Thoracic aorta (tissue), 2 donors: ENCODE measurements around the gene PARP6. TPM values are rescaled to one million over a fixed set of nuclear protein-coding genes. Genes with fewer than 3 reads are reported as not detected.

Experiments used
- ATAC-seq: fragments of 150-250 bp; one replicate; pipeline ENCODE4 v1.8.0; 2017; ENCODE audit warnings: low read depth; ENCODE audit not compliant: insufficient number of reproducible peaks, low FRiP score
- DNase-seq: peaks from one replicate; pipeline ENCODE4 v3.0.0-alpha.2; 2020; ENCODE audit warnings: low spot score
- H3K27ac ChIP-seq, 2 donors: fragments of 200-600 bp; sonication (generic); 1 replicate in 1 of 2; 2 replicates in 1 of 2; pipeline ENCODE4 v1.5.1; 2016; ENCODE audit warnings: mild to moderate bottlenecking in 2 of 2, moderate library complexity in 2 of 2
- H3K27me3 ChIP-seq: fragments of 200-600 bp; sonication (generic); replicated peaks from 2 replicates; pipeline ENCODE4 v1.6.0; 2016; ENCODE audit warnings: mild to moderate bottlenecking; ENCODE audit not compliant: insufficient read depth
- H3K36me3 ChIP-seq: fragments of 200-600 bp; sonication (generic); one replicate; pipeline ENCODE4 v1.5.1; 2016
- H3K4me1 ChIP-seq, 2 donors: fragments of 200-600 bp; sonication (generic); 1 replicate in 1 of 2; 2 replicates in 1 of 2; pipeline versions ENCODE4 v1.5.1 to v1.6.0; 2016; ENCODE audit warnings: low read depth in 2 of 2, mild to moderate bottlenecking in 1 of 2; ENCODE audit not compliant: control insufficient read depth in 1 of 2
- H3K4me3 ChIP-seq: fragments of 200-600 bp; sonication (generic); 2 replicates; pipeline ENCODE4 v1.5.1; 2016; ENCODE audit warnings: mild to moderate bottlenecking
- H3K9me3 ChIP-seq: fragments of 200-600 bp; sonication (generic); 2 replicates; pipeline ENCODE4 v1.5.1; 2016
- CTCF ChIP-seq: fragments of 200-600 bp; sonication (generic); IDR thresholded peaks from one replicate; pipeline ENCODE4 v1.5.1; 2019; ENCODE audit warnings: antibody characterized with exemption
- total RNA-seq, 2 donors: library from RNA; depleted of rRNA; stranded (reverse); fragments of >200 nt; gene quantifications; one replicate each; pipeline versions ENCODE4 v1.1.0 to v1.2.3, GENCODE V29; 2016

PARP6 gene
- total RNA-seq, 2 donors from 2014 or later = 44.0 to 49.9 TPM

DNA sequence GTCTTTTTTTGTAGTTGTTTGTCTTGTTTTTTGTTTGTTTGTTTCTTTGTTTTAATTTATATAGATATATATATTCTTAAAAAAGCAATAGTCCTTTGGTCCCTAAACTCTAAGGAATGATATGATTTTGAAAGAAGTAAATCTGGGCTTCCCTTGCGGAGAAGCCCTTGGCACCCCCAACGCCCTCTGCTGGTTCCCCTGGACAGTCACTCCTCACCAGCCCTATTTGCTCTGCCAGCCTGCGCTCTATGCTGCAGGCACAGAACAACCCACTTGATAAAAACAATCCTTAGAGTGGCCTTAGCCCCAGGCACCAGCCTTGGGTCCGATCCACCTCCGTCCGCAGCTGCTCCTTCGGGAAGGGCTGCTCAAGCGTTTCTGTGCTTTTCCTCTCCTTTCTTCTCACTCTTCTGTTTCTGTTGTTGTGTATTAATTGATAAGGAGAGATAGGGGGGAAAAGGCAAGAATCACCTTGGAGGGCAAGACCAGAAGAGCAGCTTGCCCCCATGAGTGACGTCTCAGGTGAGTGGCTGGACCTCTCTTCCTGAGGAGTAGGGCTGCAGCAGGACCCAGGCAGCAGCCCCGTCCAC is 13.7 kb upstream of the PARP6 start:
- no peak for ATAC-seq
- Histone ChIP-seq H3K27me3 (no peaks in the 10 kb centered on the region), H3K4me3 (no peak overlapping the region), H3K4me1 (no peaks in the 10 kb centered on the region), H3K9me3 (no peaks in the 10 kb centered on the region), H3K27ac (no peak overlapping the region), H3K36me3 (no peaks in the 10 kb centered on the region)
- DNase-seq = no peak
- peak; percentile 39 for TF ChIP-seq CTCF

- H3K9me3 ChIP-seq = no peaks in the 10 kb centered on the region
- TF ChIP-seq CTCF = no peak
- no peak overlapping the region for H3K4me3 ChIP-seq
- no peaks in the 10 kb centered on the region for H3K36me3 ChIP-seq
- no peaks in the 10 kb centered on the region for H3K4me1 ChIP-seq
- no peak overlapping the region for H3K27ac ChIP-seq
- no peaks in the 10 kb centered on the region for H3K27me3 ChIP-seq
- ATAC-seq = no peak
- DNase-seq = no peak
These were observed 13.0 kb upstream of the PARP6 start for GRCh38 chr15:72285402-72285801.

DNA sequence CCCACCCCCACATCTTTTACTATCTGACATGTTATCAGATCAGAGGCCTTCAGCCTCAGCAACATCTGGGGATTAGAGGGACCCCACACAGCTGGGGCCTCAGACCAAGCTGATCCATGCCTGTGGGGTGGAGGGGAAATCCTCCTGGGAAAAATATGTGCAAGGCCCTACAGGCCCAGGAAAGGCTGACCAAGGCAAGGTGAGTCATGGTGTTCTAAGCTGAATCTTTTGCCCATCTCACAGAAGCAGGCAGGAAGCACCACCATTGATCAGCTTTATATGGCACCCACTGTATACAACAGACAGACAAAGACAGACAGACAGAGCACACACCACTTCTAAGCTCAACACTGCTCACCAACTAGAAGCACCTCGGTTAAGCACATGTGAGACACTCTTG is 12.4 kb upstream of the PARP6 start:
- no peaks in the 10 kb centered on the region for H3K9me3 ChIP-seq
- no peaks in the 10 kb centered on the region for H3K27me3 ChIP-seq
- H3K27ac ChIP-seq = no peak overlapping the region
- TF ChIP-seq CTCF = no peak
- ATAC-seq (no peak), DNase-seq (no peak)
- no peaks in the 10 kb centered on the region for H3K36me3 ChIP-seq
- H3K4me1 ChIP-seq = no peaks in the 10 kb centered on the region
- H3K4me3 ChIP-seq = no peak overlapping the region

DNA sequence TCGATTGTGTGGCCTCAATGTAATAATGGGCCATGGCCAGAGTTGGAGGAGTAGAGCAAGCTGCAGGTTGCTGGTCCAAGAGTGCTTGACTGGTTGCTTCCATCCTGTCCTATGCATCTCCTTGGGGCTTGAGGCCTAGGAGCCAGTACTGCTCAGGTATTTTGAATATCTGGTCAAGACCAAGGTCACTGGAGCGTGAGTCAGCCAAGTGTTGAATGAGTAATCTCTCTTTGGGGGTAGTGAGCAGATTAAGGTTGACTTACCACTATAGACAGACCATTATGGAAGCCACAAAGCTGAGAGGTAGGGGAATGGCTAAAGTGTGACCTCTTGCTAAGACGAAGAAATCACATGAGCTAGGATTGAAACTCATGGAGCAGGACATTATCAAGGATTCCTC is 9.4 kb upstream of the PARP6 start:
- H3K4me3 ChIP-seq = no peak overlapping the region
- H3K4me1 ChIP-seq = no peaks in the 10 kb centered on the region
- no peaks in the 10 kb centered on the region for H3K27me3 ChIP-seq
- no peaks in the 10 kb centered on the region for H3K36me3 ChIP-seq
- H3K27ac ChIP-seq = no peak overlapping the region
- no peaks in the 10 kb centered on the region for H3K9me3 ChIP-seq
- DNase-seq (no peak), ATAC-seq (no peak)
- TF ChIP-seq CTCF = no peak

GRCh38 chr15:72280751-72281150 is 8.4 kb upstream of the PARP6 start:
- Histone ChIP-seq H3K27ac (no peak overlapping the region), H3K36me3 (no peaks in the 10 kb centered on the region), H3K4me3 (no peak overlapping the region), H3K27me3 (no peaks in the 10 kb centered on the region), H3K4me1 (no peaks in the 10 kb centered on the region), H3K9me3 (no peaks in the 10 kb centered on the region)
- no peak for ATAC-seq
- DNase-seq = no peak
- no peak for TF ChIP-seq CTCF
